K562 (cell line): ENCODE measurements around the gene TSPOAP1. TPM values are rescaled to one million over a fixed set of nuclear protein-coding genes. Genes with fewer than 3 reads are reported as not detected.
A peak's percentile ranks its signal among the peaks of the same experiment; 100 is the strongest.

ENCODE experiments used
- BDP1 ChIP-seq: IDR thresholded peaks from 3 replicates; pipeline ENCODE4 v1.6.1; 2011; ENCODE audit not compliant: insufficient read length, insufficient read depth
- CREB5 ChIP-seq: fragments of 250-450 bp; sonication (Bioruptor Pico); IDR thresholded peaks from 2 replicates; pipeline ENCODE4 v1.5.0; 2020; ENCODE audit warnings: mild to moderate bottlenecking
- FOS ChIP-seq: IDR thresholded peaks from 3 replicates; pipeline ENCODE4 v1.6.1; 2011; ENCODE audit not compliant: insufficient read length; ENCODE audit errors: extremely low read depth
- LCOR ChIP-seq: sonication (generic); formaldehyde crosslinking; IDR thresholded peaks from 2 replicates; pipeline ENCODE4 v1.8.0; 2022; ENCODE audit warnings: mild to moderate bottlenecking, missing genetic modification reagents
- MEF2D ChIP-seq: conservative IDR thresholded peaks from 2 replicates; pipeline ENCODE4 v1.6.1; 2016; ENCODE audit warnings: low read depth, missing genetic modification characterization, missing compliant biosample characterization
- NFE2L1 ChIP-seq: fragments of 450-650 bp; IDR thresholded peaks from 2 replicates; pipeline ENCODE4 v1.6.1; 2016; ENCODE audit warnings: missing genetic modification characterization, low read depth, mild to moderate bottlenecking, missing compliant biosample characterization, moderate library complexity, borderline replicate concordance
- PCBP1 ChIP-seq: fragments of 200-400 bp; formaldehyde crosslinking; IDR thresholded peaks from 2 replicates; pipeline ENCODE4 v1.6.1; 2018; ENCODE audit warnings: mild to moderate bottlenecking, low read depth, low read length; ENCODE audit not compliant: poor library complexity, severe bottlenecking
- ZBTB17 ChIP-seq: fragments of 450-650 bp; formaldehyde crosslinking; IDR thresholded peaks from 2 replicates; pipeline ENCODE4 v1.4.0; 2020; ENCODE audit warnings: mild to moderate bottlenecking
- ZNF12 ChIP-seq: sonication (generic); formaldehyde crosslinking; IDR thresholded peaks from 2 replicates; pipeline ENCODE4 v1.4.0; 2020; ENCODE audit warnings: mild to moderate bottlenecking, missing genetic modification reagents
- ZNF133 ChIP-seq: fragments of 250-450 bp; sonication (Bioruptor Pico); IDR thresholded peaks from 2 replicates; pipeline ENCODE4 v1.4.0; 2020; ENCODE audit warnings: mild to moderate bottlenecking
- ZNF589 ChIP-seq: fragments of 200-800 bp; sonication (Bioruptor generic); IDR thresholded peaks from 2 replicates; pipeline ENCODE4 v1.6.1; 2016; ENCODE audit warnings: low read depth, missing genetic modification characterization, missing compliant biosample characterization
- polyA plus RNA-seq, 8 experiments: library from polyadenylated mRNA; depleted of rRNA in 4 of 8; stranded (reverse) in 5 of 8; unstranded in 3 of 8; fragments of >200 nt; fragmentation: Nextera tagmentation in 2 of 8; fragmentation: Illumina TruSeq in 1 of 8; extraction: Ambion mirVana in 2 of 8; extraction: Trizol in 1 of 8; gene quantifications; 2 replicates each; pipeline versions ENCODE4 v1.2.1 to v1.2.3, GENCODE V29; 2011 to 2014; ENCODE audit warnings: inconsistent platforms in 1 of 8, missing spikeins in 1 of 8
- total RNA-seq, 7 experiments: library from RNA; depleted of rRNA in 6 of 7; stranded (reverse); fragments of >200 nt in 6 of 7; fragmentation: Illumina TruSeq in 2 of 7; extraction: Trizol in 2 of 7; gene quantifications; 2 replicates each; pipeline versions ENCODE4 v1.2.1 to v1.2.3, GENCODE V29; 2011 to 2021; ENCODE audit warnings: low replicate concordance in 1 of 7
- TF ChIP-seq, protein P1 (sequence below), 2 experiments: fragments of 450-650 bp in 1 of 2; sonication (generic) in 1 of 2; formaldehyde crosslinking in 1 of 2; IDR thresholded peaks; 2 replicates each; pipeline versions ENCODE4 v1.7.1 to v1.9.0; 2016 to 2022; ENCODE audit warnings: inconsistent platforms in 1 of 2, mild to moderate bottlenecking in 1 of 2, missing genetic modification reagents in 1 of 2

TSPOAP1 gene
- total and polyA plus RNA-seq, 9 of the 15 experiments (the other 6 are each of a cell fraction or from before 2014, with no cell fraction given), result 0.87 to 3.9 (median 1.8) TPM; not detected in 2

GRCh38 chr17:58331815-58332777 is 3.5 kb upstream of the TSPOAP1 start (continued):
- TF ChIP-seq, protein P1, sequence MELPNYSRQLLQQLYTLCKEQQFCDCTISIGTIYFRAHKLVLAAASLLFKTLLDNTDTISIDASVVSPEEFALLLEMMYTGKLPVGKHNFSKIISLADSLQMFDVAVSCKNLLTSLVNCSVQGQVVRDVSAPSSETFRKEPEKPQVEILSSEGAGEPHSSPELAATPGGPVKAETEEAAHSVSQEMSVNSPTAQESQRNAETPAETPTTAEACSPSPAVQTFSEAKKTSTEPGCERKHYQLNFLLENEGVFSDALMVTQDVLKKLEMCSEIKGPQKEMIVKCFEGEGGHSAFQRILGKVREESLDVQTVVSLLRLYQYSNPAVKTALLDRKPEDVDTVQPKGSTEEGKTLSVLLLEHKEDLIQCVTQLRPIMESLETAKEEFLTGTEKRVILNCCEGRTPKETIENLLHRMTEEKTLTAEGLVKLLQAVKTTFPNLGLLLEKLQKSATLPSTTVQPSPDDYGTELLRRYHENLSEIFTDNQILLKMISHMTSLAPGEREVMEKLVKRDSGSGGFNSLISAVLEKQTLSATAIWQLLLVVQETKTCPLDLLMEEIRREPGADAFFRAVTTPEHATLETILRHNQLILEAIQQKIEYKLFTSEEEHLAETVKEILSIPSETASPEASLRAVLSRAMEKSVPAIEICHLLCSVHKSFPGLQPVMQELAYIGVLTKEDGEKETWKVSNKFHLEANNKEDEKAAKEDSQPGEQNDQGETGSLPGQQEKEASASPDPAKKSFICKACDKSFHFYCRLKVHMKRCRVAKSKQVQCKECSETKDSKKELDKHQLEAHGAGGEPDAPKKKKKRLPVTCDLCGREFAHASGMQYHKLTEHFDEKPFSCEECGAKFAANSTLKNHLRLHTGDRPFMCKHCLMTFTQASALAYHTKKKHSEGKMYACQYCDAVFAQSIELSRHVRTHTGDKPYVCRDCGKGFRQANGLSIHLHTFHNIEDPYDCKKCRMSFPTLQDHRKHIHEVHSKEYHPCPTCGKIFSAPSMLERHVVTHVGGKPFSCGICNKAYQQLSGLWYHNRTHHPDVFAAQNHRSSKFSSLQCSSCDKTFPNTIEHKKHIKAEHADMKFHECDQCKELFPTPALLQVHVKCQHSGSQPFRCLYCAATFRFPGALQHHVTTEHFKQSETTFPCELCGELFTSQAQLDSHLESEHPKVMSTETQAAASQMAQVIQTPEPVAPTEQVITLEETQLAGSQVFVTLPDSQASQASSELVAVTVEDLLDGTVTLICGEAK (IDR thresholded peaks at IDR 0.05), result no peak
- TF ChIP-seq, protein P1 (CRISPR knock-in tag; IDR thresholded peaks at IDR 0.05), result no peak; the same call in 1 of the 2 replicates
- TF ChIP-seq ZNF589 (CRISPR knock-in tag) (no peak), FOS (no peak), ZBTB17 (CRISPR knock-in tag) (0 out of 2 replicates have a peak, but pooled peaks have one; percentile 34), MEF2D (tag) (no peak), ZNF12 (CRISPR knock-in tag) (peak; percentile 71; the same call in 1 of the 2 replicates), ZNF133 (CRISPR knock-in tag) (no peak), CREB5 (peak; percentile 80; the same call in 1 of the 2 replicates), BDP1 (no peak), NFE2L1 (tag) (no peak), PCBP1 (peak; percentile 91), LCOR (CRISPR knock-in tag) (peak; percentile 81; the same call in 1 of the 2 replicates)
